DOHH2 (cell line): ENCODE data around the gene FAM81A.

Experiments used
- H3F3A ChIP-seq: fragments of 200-600 bp; sonication (generic), shearing (Covaris generic); 2 replicates; pipeline ENCODE4 v1.6.0; 2016; ENCODE audit warnings: antibody characterized with exemption, mild to moderate bottlenecking; ENCODE audit not compliant: control insufficient read depth, insufficient read depth
- H3K27ac ChIP-seq: fragments of 200-600 bp; sonication (generic); 2 replicates; pipeline ENCODE4 v1.5.1; 2014; ENCODE audit warnings: low read depth, mild to moderate bottlenecking, low read length, moderate library complexity
- H3K27me3 ChIP-seq: fragments of 200-600 bp; sonication (generic); 2 replicates; pipeline ENCODE4 v1.6.1; 2014; ENCODE audit warnings: mild to moderate bottlenecking, low read length, mixed read lengths; ENCODE audit not compliant: control insufficient read depth
- H3K36me3 ChIP-seq: fragments of 200-600 bp; sonication (generic); 2 replicates; pipeline ENCODE4 v1.6.1; 2014; ENCODE audit warnings: mild to moderate bottlenecking, low read length, moderate library complexity, mixed read lengths; ENCODE audit not compliant: control insufficient read depth
- H3K4me1 ChIP-seq: fragments of 200-600 bp; sonication (generic); 2 replicates; pipeline ENCODE4 v1.6.1; 2014; ENCODE audit warnings: mild to moderate bottlenecking, low read length, mixed read lengths; ENCODE audit not compliant: control insufficient read depth
- H3K4me2 ChIP-seq: fragments of 200-600 bp; sonication (generic); 2 replicates; pipeline ENCODE4 v1.6.0; 2014; ENCODE audit warnings: mild to moderate bottlenecking, low read length, moderate library complexity
- H3K4me3 ChIP-seq: fragments of 200-600 bp; sonication (generic); 2 replicates; pipeline ENCODE4 v1.5.1; 2014; ENCODE audit warnings: mild to moderate bottlenecking, low read length, mixed read lengths
- H3K79me2 ChIP-seq: fragments of 200-600 bp; sonication (generic); 2 replicates; pipeline ENCODE4 v1.6.1; 2014; ENCODE audit warnings: mild to moderate bottlenecking, low read length, mixed read lengths; ENCODE audit not compliant: control insufficient read depth
- H3K9me2 ChIP-seq: fragments of 200-600 bp; sonication (generic); replicated peaks from 2 replicates; pipeline ENCODE4 v1.6.1; 2014; ENCODE audit warnings: mild to moderate bottlenecking, low read length, mixed read lengths; ENCODE audit not compliant: control insufficient read depth
- H3K9me3 ChIP-seq: fragments of 200-600 bp; sonication (generic); 2 replicates; pipeline ENCODE4 v1.6.1; 2014; ENCODE audit warnings: antibody characterized with exemption, low read length, mixed read lengths; ENCODE audit not compliant: control insufficient read depth, insufficient read depth
- H4K20me1 ChIP-seq: fragments of 200-600 bp; sonication (generic); 2 replicates; pipeline ENCODE4 v1.6.0; 2014; ENCODE audit warnings: low read depth, mild to moderate bottlenecking, antibody characterized with exemption, low read length, moderate library complexity; ENCODE audit not compliant: control insufficient read depth, insufficient read depth
- EZH2phosphoT487 ChIP-seq: fragments of 200-600 bp; sonication (generic); IDR thresholded peaks from 2 replicates; pipeline ENCODE4 v1.6.1; 2017; ENCODE audit warnings: borderline replicate concordance, mild to moderate bottlenecking, antibody characterized with exemption, low read length, moderate library complexity, mixed read lengths
- TF ChIP-seq, protein P1 (sequence below): fragments of 200-600 bp; sonication (generic); IDR thresholded peaks from one replicate; pipeline ENCODE4 v1.5.1; 2014; ENCODE audit warnings: antibody characterized with exemption, mild to moderate bottlenecking, low read depth, low read length; ENCODE audit not compliant: poor library complexity, severe bottlenecking

Gene FAM81A

GRCh38 chr15:59531066-59531675 is 93.2 kb downstream of the FAM81A start:
- H3K27ac ChIP-seq = no peak overlapping the region

GRCh38 chr15:59532770-59533379 is 94.9 kb downstream of the FAM81A start:
- no peaks in the 10 kb centered on the region for H3F3A ChIP-seq
- no peaks in the 10 kb centered on the region for H3K9me2 ChIP-seq
- no peaks in the 10 kb centered on the region for H4K20me1 ChIP-seq
- no peaks in the 10 kb centered on the region for H3K36me3 ChIP-seq
- H3K4me2 ChIP-seq = peak overlapping the region; percentile 49
- H3K27me3 ChIP-seq = no peaks in the 10 kb centered on the region
- H3K79me2 ChIP-seq = no peaks in the 10 kb centered on the region
- no peak overlapping the region for H3K27ac ChIP-seq
- H3K4me1 ChIP-seq = peaks cover 67% of the 10 kb centered on the region
- no peak for TF ChIP-seq EZH2phosphoT487
- TF ChIP-seq, protein P1, sequence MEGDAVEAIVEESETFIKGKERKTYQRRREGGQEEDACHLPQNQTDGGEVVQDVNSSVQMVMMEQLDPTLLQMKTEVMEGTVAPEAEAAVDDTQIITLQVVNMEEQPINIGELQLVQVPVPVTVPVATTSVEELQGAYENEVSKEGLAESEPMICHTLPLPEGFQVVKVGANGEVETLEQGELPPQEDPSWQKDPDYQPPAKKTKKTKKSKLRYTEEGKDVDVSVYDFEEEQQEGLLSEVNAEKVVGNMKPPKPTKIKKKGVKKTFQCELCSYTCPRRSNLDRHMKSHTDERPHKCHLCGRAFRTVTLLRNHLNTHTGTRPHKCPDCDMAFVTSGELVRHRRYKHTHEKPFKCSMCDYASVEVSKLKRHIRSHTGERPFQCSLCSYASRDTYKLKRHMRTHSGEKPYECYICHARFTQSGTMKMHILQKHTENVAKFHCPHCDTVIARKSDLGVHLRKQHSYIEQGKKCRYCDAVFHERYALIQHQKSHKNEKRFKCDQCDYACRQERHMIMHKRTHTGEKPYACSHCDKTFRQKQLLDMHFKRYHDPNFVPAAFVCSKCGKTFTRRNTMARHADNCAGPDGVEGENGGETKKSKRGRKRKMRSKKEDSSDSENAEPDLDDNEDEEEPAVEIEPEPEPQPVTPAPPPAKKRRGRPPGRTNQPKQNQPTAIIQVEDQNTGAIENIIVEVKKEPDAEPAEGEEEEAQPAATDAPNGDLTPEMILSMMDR = peak; percentile 79
- peak overlapping the region; percentile 15; the same call in 1 of the 2 replicates for H3K4me3 ChIP-seq
- H3K9me3 ChIP-seq = no peaks in the 10 kb centered on the region

More at GRCh38 chr15:59531066-59531675, 93.2 kb downstream of the FAM81A start:
- no peaks in the 10 kb centered on the region for H3K36me3 ChIP-seq
- peaks cover 50% of the 10 kb centered on the region for H3K4me1 ChIP-seq
- H3K27me3 ChIP-seq = no peaks in the 10 kb centered on the region
- no peaks in the 10 kb centered on the region for H3F3A ChIP-seq
- no peaks in the 10 kb centered on the region for H3K9me2 ChIP-seq
- no peak overlapping the region for H3K4me2 ChIP-seq
- no peaks in the 10 kb centered on the region for H3K79me2 ChIP-seq
- TF ChIP-seq, protein P1 = no peak
- TF ChIP-seq EZH2phosphoT487 = no peak
- no peak overlapping the region for H3K4me3 ChIP-seq
- no peaks in the 10 kb centered on the region for H3K9me3 ChIP-seq
- H4K20me1 ChIP-seq = no peaks in the 10 kb centered on the region

GRCh38 chr15:59536553-59536952 is 98.6 kb downstream of the FAM81A start:
- H3K9me3 ChIP-seq = no peaks in the 10 kb centered on the region
- no peak for TF ChIP-seq EZH2phosphoT487
- TF ChIP-seq, protein P1 = no peak
- no peaks in the 10 kb centered on the region for H3F3A ChIP-seq
- H3K4me2 ChIP-seq = no peak overlapping the region
- no peaks in the 10 kb centered on the region for H3K27me3 ChIP-seq
- H3K9me2 ChIP-seq = no peaks in the 10 kb centered on the region
- H4K20me1 ChIP-seq = no peaks in the 10 kb centered on the region
- no peaks in the 10 kb centered on the region for H3K79me2 ChIP-seq
- no peak overlapping the region for H3K4me3 ChIP-seq
- no peak overlapping the region for H3K27ac ChIP-seq
- H3K4me1 ChIP-seq = peaks cover 53% of the 10 kb centered on the region
- H3K36me3 ChIP-seq = no peaks in the 10 kb centered on the region
